A673 (cell line): Measurements from ENCODE around the gene C1orf122.
"Not testable (repeated sequence)": the region's sequence is repeated elsewhere in the genome, so short reads cannot be mapped to it uniquely, and the experiment has no call there.

Experiments
- EZH2 ChIP-seq: fragments of 200-600 bp; sonication (generic); IDR thresholded peaks from 2 replicates; pipeline ENCODE4 v1.6.1; 2017; ENCODE audit warnings: borderline replicate concordance, low read depth, mild to moderate bottlenecking, mixed read lengths, antibody characterized with exemption, low read length; ENCODE audit not compliant: poor library complexity, severe bottlenecking
- TF ChIP-seq, protein P1 (sequence below): fragments of 300-800, 200-600 bp; sonication (generic); conservative IDR thresholded peaks from 2 replicates; pipeline ENCODE4 v1.5.1; 2017; ENCODE audit warnings: low read depth, mild to moderate bottlenecking, antibody characterized with exemption, low read length, moderate library complexity, mixed read lengths

DNA sequence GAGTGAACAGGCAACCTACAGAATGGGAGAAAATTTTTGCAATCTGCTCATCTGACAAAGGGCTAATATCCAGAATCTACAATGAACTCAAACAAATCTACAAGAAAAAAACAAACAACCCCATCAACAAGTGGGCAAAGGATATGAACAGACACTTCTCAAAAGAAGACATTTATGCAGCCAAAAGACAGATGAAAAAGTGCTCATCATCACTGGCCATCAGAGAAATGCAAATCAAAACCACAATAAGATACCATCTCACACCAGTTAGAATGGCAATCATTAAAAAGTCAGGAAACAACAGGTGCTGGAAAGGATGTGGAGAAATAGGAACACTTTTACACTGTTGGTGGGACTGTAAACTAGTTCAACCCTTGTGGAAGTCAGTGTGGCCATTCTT is 36.1 kb upstream of the C1orf122 start:
- TF ChIP-seq, protein P1, sequence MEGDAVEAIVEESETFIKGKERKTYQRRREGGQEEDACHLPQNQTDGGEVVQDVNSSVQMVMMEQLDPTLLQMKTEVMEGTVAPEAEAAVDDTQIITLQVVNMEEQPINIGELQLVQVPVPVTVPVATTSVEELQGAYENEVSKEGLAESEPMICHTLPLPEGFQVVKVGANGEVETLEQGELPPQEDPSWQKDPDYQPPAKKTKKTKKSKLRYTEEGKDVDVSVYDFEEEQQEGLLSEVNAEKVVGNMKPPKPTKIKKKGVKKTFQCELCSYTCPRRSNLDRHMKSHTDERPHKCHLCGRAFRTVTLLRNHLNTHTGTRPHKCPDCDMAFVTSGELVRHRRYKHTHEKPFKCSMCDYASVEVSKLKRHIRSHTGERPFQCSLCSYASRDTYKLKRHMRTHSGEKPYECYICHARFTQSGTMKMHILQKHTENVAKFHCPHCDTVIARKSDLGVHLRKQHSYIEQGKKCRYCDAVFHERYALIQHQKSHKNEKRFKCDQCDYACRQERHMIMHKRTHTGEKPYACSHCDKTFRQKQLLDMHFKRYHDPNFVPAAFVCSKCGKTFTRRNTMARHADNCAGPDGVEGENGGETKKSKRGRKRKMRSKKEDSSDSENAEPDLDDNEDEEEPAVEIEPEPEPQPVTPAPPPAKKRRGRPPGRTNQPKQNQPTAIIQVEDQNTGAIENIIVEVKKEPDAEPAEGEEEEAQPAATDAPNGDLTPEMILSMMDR: not testable (repeated sequence)
- TF ChIP-seq EZH2: not testable (repeated sequence)
